Nephron progenitor cell (in vitro differentiated cells): Measurements from ENCODE around the gene UTP4.
"Not testable (repeated sequence)": the region's sequence is repeated elsewhere in the genome, so short reads cannot be mapped to it uniquely, and the experiment has no call there.

Experiments used
- DNase-seq: peaks from one replicate; pipeline ENCODE4 v3.0.0; 2021
- H3K27ac Mint-ChIP-seq: 2 replicates; pipeline ENCODE4 v1.8.0; 2021; ENCODE audit warnings: mild to moderate bottlenecking, moderate library complexity, mixed read lengths
- H3K27me3 Mint-ChIP-seq: 2 replicates; pipeline ENCODE4 v1.8.0; 2021; ENCODE audit warnings: mild to moderate bottlenecking, low read depth, mixed read lengths; ENCODE audit not compliant: poor library complexity
- H3K36me3 Mint-ChIP-seq: 2 replicates; pipeline ENCODE4 v1.8.0; 2021; ENCODE audit warnings: low read depth, mixed read lengths
- H3K4me1 Mint-ChIP-seq: 2 replicates; pipeline ENCODE4 v1.8.0; 2021; ENCODE audit warnings: mixed read lengths
- H3K4me3 Mint-ChIP-seq: 2 replicates; pipeline ENCODE4 v1.8.0; 2021; ENCODE audit warnings: mild to moderate bottlenecking, moderate library complexity, mixed read lengths
- H3K9me3 Mint-ChIP-seq: 2 replicates; pipeline ENCODE4 v1.8.0; 2021; ENCODE audit warnings: mild to moderate bottlenecking, moderate library complexity, mixed read lengths
- CTCF ChIP-seq: fragments of 200-600 bp; sonication (generic); IDR thresholded peaks from 2 replicates; pipeline ENCODE4 v1.5.0; 2021; ENCODE audit warnings: antibody characterized with exemption

Gene UTP4

GRCh38 chr16:69141014-69141413 lies 8.6 kb downstream of the UTP4 start:
- peaks cover 80% of the 10 kb centered on the region for H3K36me3 Mint-ChIP-seq
- no peaks in the 10 kb centered on the region for H3K9me3 Mint-ChIP-seq
- no peak overlapping the region for H3K27ac Mint-ChIP-seq
- H3K4me1 Mint-ChIP-seq, result no peaks in the 10 kb centered on the region
- no peaks in the 10 kb centered on the region for H3K27me3 Mint-ChIP-seq
- no peak overlapping the region for H3K4me3 Mint-ChIP-seq
- DNase-seq, result no peak
- no peak for TF ChIP-seq CTCF

- H3K4me3 Mint-ChIP-seq, result no peak overlapping the region
- DNase-seq, result no peak
- TF ChIP-seq CTCF, result no peak
- H3K4me1 Mint-ChIP-seq, result no peaks in the 10 kb centered on the region
- H3K27ac Mint-ChIP-seq, result no peak overlapping the region
- no peaks in the 10 kb centered on the region for H3K9me3 Mint-ChIP-seq
- peaks cover 79% of the 10 kb centered on the region for H3K36me3 Mint-ChIP-seq
- H3K27me3 Mint-ChIP-seq, result no peaks in the 10 kb centered on the region
These were observed 9.5 kb downstream of the UTP4 start for GRCh38 chr16:69141936-69142335.

GRCh38 chr16:69143116-69143515 lies 10.7 kb downstream of the UTP4 start:
- Mint-ChIP-seq H3K36me3 (peaks cover 78% of the 10 kb centered on the region), H3K4me1 (no peaks in the 10 kb centered on the region), H3K27me3 (no peaks in the 10 kb centered on the region), H3K27ac (no peak overlapping the region), H3K9me3 (no peaks in the 10 kb centered on the region), H3K4me3 (no peak overlapping the region)
- TF ChIP-seq CTCF, result no peak
- DNase-seq, result no peak

GRCh38 chr16:69145658-69146057 lies 13.2 kb downstream of the UTP4 start:
- no peak for TF ChIP-seq CTCF
- H3K27ac Mint-ChIP-seq, result peak overlapping the region; percentile 57
- DNase-seq, result no peak

GRCh38 chr16:69149621-69150020 lies 17.2 kb downstream of the UTP4 start:
- not testable (repeated sequence) for H3K9me3 Mint-ChIP-seq, H3K4me3 Mint-ChIP-seq, H3K27ac Mint-ChIP-seq, H3K27me3 Mint-ChIP-seq, H3K4me1 Mint-ChIP-seq, DNase-seq
- H3K36me3 Mint-ChIP-seq, result peaks cover 55% of the 10 kb centered on the region

More at GRCh38 chr16:69145658-69146057, 13.2 kb downstream of the UTP4 start:
- no peaks in the 10 kb centered on the region for H3K4me1 Mint-ChIP-seq
- peaks cover 74% of the 10 kb centered on the region for H3K36me3 Mint-ChIP-seq
- H3K9me3 Mint-ChIP-seq, result no peaks in the 10 kb centered on the region
- no peak overlapping the region for H3K4me3 Mint-ChIP-seq
- no peaks in the 10 kb centered on the region for H3K27me3 Mint-ChIP-seq

GRCh38 chr16:69150146-69150865 lies 17.9 kb downstream of the UTP4 start:
- H3K9me3 Mint-ChIP-seq, result no peaks in the 10 kb centered on the region
- no peaks in the 10 kb centered on the region for H3K27me3 Mint-ChIP-seq
- H3K4me1 Mint-ChIP-seq, result no peaks in the 10 kb centered on the region
- H3K36me3 Mint-ChIP-seq, result peaks cover 57% of the 10 kb centered on the region
- TF ChIP-seq CTCF, result peak; percentile 64
- DNase-seq, result peak; percentile 50
- H3K27ac Mint-ChIP-seq, result no peak overlapping the region
- no peak overlapping the region for H3K4me3 Mint-ChIP-seq
